GM19467 (cell line): Measurements from ENCODE around the gene AGTPBP1.
"Not testable (repeated sequence)": the region's sequence is repeated elsewhere in the genome, so short reads cannot be mapped to it uniquely, and the experiment has no call there.

Source experiments
- ATAC-seq: cut with Tn5 transposase; IDR thresholded peaks from one replicate; pipeline ENCODE4 v1.9.1; 2021; ENCODE audit warnings: mild to moderate bottlenecking, moderate library complexity; ENCODE audit not compliant: unreplicated experiment

AGTPBP1 gene

GRCh38 chr9:85717818-85718217, 23.9 kb downstream of the AGTPBP1 start:
- not testable (repeated sequence) for ATAC-seq

GRCh38 chr9:85717220-85717619, 24.5 kb downstream of the AGTPBP1 start:
- ATAC-seq = no peak

GRCh38 chr9:85716031-85716877, 25.5 kb downstream of the AGTPBP1 start:
- ATAC-seq = peak; percentile 53

GRCh38 chr9:85715587-85715986, 26.2 kb downstream of the AGTPBP1 start:
- peak; percentile 70 for ATAC-seq

- no peak for ATAC-seq
These were observed 27.9 kb downstream of the AGTPBP1 start for GRCh38 chr9:85713897-85714296.

- ATAC-seq = no peak
These were observed 37.0 kb downstream of the AGTPBP1 start for GRCh38 chr9:85704744-85705143.

- ATAC-seq = no peak
These were observed 38.4 kb downstream of the AGTPBP1 start for GRCh38 chr9:85703398-85703797.

GRCh38 chr9:85702726-85703289, 38.9 kb downstream of the AGTPBP1 start:
- no peak for ATAC-seq

- no peak for ATAC-seq
These were observed 39.6 kb downstream of the AGTPBP1 start for GRCh38 chr9:85702191-85702590.

- ATAC-seq = no peak
These were observed 41.4 kb downstream of the AGTPBP1 start for GRCh38 chr9:85700330-85700729.

- no peak for ATAC-seq
These were observed 53.4 kb downstream of the AGTPBP1 start for GRCh38 chr9:85688361-85688760.

GRCh38 chr9:85685081-85685480, 56.7 kb downstream of the AGTPBP1 start:
- no peak for ATAC-seq

- ATAC-seq = no peak
These were observed 65.0 kb downstream of the AGTPBP1 start for GRCh38 chr9:85676790-85677189.

- no peak for ATAC-seq
These were observed 74.4 kb downstream of the AGTPBP1 start for GRCh38 chr9:85667374-85667773.

- ATAC-seq = no peak
These were observed 75.7 kb downstream of the AGTPBP1 start for GRCh38 chr9:85666086-85666485.

- ATAC-seq = no peak
These were observed 79.2 kb downstream of the AGTPBP1 start for GRCh38 chr9:85662573-85662972.

- no peak for ATAC-seq
These were observed 83.0 kb downstream of the AGTPBP1 start for GRCh38 chr9:85658716-85659115.

GRCh38 chr9:85653153-85653552, 88.6 kb downstream of the AGTPBP1 start:
- no peak for ATAC-seq

GRCh38 chr9:85647571-85647970, 94.2 kb downstream of the AGTPBP1 start:
- ATAC-seq = peak; percentile 65

GRCh38 chr9:85645909-85646627, 95.7 kb downstream of the AGTPBP1 start:
- ATAC-seq = no peak

GRCh38 chr9:85640425-85640824, 101.3 kb downstream of the AGTPBP1 start:
- no peak for ATAC-seq

- no peak for ATAC-seq
These were observed 102.0 kb downstream of the AGTPBP1 start for GRCh38 chr9:85639675-85640186.
